ENCODE results near the gene CCDC157.

CCDC157 gene

GRCh38 chr22:30416837-30417236, 60.0 kb downstream of the CCDC157 start:
- no peak for DNase-seq

DNA sequence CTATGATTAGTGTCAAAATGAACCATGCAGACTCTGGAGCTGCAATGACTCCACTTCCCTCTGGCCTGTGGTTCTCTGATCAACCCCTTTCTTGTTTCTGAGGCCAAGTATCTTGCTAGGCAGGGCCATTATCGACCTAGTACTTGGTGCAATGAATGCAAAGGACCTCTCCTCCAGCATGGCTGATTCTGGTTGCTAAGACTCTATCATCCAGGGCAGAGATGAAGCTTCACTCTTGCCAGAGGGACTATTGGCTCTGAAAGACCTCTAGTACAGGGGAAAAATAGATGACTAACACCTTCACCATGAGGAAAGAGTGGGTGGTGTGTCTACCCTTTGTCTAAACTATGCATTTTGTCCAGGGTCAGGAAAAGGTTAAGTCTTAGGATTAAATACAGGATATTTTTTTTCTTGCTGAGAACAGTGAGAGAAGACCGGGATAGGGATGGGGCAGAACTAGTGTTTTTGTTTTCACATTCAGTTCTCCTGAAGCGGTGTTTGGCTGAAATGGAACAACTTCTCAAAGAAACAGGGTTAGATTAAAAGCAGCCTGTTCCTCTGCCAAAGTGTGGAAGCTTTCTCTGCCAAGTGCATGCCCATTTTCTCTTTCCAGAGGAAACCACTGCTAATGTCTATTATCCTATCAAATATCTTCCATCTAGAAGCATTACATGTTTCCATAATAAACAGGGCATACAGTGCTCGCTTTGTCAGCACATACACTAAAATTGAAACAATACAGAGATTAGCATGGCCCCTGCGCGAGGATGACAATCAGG, 63.7 kb downstream of the CCDC157 start:
- no peak for DNase-seq

DNA sequence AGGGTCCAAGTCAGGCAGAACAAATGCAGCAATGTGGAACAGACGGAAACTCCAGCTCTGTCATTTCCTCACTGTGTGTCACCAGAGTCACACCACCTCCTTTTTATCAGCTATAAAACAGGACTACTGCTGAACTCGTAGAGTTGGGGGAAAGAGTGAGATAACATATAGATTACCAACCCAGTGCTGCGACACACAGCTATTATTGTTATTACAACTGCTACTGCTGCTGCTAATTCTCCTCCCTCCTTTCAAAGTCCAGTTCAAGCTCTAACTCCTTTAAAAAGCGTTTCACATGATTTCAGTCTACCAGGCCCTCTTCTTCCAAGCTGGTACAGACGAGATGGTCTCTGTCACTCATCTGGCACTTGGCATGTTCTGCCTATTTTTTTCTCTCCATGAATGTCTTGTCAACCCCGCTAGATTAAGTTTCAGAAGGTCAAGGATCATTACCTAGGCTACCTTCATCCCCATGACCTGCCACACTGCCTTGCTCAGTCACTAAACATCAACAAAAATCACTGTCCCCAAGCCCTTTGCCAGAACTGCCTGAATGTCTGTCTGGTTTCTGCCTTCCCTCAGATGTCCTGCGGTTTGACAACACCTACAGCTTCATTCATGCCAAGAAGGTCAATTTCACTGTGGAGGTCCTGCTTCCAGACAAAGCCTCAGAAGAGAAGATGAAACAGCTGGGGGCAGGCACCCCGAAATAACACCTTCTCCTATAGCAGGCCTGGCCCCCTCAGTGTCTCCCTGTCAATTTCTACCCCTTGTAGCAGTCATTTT, 65.1 kb downstream of the CCDC157 start:
- DNase-seq, result no peak

- no peak for DNase-seq
Measured at GRCh38 chr22:30422481-30423300, 65.9 kb downstream of the CCDC157 start.

DNA sequence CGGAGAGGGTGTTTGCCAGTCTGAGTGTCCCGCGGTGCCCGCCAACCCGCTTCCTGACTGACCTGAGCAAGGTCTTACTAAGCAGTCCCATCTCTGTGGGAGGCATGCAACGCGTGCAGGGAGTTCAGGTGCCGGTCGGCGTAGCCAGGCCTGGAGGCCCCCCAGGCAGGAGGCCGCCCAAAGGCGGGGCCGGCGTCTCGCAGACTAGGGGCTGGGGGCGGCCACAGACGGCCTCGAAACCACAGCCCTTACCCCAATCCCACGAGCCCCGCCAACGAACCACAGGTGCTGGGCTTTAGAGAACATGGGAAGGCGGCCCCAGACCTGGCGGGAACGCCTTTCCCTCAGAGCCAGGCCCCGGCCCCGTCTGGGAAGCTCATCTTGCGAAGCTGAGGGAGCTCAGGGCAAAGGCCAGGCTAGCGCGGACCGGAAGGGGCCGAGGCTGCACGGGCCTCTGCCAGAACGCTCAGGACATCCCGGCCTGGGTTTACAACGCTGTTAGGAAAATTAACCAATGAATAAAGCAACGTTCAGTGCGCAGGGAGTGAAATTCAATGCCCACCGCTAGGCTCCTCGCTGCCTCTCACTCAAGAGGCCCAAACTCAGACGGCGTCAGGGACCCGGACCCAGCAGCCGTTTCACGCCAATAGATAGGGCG, 66.6 kb downstream of the CCDC157 start:
- no peak for DNase-seq

DNA sequence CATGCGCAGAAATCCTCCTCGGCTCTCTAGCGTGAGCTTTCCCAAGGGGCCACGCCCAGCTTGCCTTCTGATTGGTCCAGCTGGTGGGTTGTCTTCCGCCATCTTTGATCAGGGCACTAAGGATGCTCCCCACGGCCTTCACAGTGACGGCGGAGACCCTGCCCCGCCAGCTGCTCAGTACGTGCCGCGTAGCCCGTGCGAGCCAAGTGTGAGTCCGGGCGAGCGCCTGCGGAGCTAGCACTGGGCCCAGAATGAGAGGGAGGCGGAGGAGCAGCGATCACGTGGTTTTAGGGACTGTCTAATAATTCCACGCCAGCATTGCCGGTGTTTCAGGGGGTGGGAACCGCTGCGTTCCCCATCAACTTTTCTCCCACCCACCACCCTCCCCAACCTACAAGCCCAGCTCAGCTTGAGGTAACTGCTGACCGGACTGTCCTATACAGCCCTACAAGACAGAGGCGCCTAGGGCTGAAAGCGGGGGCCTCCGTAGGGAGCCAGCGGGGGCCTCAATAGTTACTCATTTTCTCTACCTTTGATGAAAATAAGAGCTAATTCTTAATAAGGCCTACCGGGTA, 67.2 kb downstream of the CCDC157 start:
- DNase-seq, result peak; percentile 99

- no peak for DNase-seq
Measured at GRCh38 chr22:30424534-30425326, 67.9 kb downstream of the CCDC157 start.

DNA sequence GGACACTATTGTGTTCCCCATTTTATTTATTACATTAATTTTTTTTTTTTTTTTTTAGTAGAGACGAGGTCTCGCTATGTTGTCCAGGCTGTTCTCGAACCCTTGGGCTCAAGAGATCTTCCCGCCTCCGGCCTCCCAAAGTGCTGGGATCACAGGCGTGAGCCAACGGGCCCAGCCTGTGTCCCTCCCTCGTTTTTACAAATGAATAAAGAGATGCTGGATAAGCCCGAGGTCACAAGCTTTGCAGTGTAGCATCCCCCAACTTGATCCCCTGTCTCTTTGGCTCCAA, 68.5 kb downstream of the CCDC157 start:
- no peak for DNase-seq

- peak; percentile 9 for DNase-seq
Measured at GRCh38 chr22:30425616-30426387, 69.0 kb downstream of the CCDC157 start, which contains the start of gene MTFP1. MTFP1 (plus strand) TSS chr22:30425768; CDS start chr22:30425880, 112 bp downstream.
